AG09319 (cell line): Measurements from ENCODE around the gene ENTPD2.

Source experiments
- DNase-seq: peaks from one replicate; pipeline ENCODE4 v3.0.0-alpha.2; 2010; ENCODE audit warnings: low read depth; ENCODE audit errors: extremely low read depth
- TF ChIP-seq, protein P1 (sequence below): IDR thresholded peaks from 2 replicates; pipeline ENCODE4 v1.5.1; 2011; ENCODE audit warnings: low read depth, mild to moderate bottlenecking, inconsistent platforms, low read length, moderate library complexity

Gene ENTPD2

DNA sequence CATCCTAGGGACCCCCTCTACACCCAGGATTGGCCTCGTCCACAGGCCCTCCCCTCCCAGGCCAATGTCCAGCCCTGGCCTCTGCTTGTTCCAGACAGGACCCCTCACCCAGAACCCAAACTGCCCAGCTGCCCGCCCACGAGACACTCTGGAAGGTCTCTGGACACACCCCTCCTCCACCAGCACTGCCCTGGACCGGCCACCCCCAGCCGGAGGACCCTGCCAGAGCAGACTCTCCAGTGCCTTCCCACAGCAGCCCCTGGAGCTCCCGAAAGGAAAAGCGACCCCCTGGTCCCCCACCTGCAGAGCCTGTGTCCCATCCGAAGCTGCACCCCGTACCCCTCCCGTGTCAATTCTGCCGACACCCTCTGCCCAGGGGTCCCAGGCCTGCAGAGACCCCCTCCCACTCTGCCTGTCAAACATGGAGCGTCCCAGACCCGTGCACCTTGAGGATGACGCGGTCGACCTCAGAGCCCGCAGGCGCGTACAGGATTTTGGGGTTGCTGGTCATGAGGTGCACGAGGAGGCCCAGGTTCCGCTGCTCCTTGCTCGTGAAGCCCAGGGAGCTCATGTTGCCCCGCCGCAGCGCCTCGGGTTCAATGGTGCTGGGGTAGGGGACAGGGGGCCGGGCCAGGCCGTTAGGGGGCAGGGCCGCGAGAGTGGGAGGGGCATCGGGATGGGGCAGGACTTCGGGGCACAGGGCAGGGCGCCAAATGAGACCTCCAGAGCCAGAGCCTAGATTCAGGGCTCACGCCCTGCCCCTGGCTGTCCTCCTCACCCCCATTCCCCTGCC, 33.8 kb downstream of the ENTPD2 start:
- DNase-seq, result no peak
- TF ChIP-seq, protein P1, sequence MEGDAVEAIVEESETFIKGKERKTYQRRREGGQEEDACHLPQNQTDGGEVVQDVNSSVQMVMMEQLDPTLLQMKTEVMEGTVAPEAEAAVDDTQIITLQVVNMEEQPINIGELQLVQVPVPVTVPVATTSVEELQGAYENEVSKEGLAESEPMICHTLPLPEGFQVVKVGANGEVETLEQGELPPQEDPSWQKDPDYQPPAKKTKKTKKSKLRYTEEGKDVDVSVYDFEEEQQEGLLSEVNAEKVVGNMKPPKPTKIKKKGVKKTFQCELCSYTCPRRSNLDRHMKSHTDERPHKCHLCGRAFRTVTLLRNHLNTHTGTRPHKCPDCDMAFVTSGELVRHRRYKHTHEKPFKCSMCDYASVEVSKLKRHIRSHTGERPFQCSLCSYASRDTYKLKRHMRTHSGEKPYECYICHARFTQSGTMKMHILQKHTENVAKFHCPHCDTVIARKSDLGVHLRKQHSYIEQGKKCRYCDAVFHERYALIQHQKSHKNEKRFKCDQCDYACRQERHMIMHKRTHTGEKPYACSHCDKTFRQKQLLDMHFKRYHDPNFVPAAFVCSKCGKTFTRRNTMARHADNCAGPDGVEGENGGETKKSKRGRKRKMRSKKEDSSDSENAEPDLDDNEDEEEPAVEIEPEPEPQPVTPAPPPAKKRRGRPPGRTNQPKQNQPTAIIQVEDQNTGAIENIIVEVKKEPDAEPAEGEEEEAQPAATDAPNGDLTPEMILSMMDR, result no peak

DNA sequence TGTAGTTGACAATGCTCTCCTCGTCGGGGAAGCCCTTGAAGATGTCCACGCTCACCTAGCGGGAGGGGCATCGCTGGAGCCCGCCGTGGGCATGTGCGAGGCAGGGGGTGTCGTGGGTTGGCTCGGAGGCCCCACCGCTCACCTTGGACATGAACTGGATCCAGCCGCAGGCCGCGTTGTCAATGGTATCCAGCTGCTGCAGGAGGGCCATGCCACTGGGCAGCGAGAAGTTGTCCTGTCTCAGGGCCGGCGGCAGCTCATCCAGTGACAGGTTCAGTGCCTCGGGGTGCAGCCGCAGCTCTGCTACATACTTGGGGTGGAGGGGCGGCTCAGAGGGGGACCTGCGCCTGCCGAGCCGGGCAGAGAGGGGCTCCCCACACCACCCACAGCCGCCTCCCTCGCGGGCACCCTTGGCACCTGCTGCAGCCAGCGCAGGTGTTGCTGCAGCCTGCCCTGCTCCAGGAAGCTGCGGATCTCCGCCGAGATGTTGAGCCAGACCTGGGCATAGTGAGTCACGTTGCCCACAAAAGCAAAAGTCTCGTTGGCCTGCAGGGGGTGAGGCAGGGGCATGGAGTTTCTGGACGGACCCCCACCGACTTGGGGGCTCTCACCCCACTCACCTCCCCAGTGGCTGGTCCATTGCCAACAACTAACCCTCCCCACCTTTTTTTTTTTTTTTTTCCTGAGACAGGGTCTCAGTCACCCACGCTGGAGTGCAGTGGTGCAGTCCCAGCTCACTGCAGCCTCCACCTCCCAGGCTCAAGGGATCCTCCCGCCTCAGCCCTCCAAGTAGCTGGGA, 34.9 kb downstream of the ENTPD2 start:
- DNase-seq, result no peak

GRCh38 chr9:137017791-137018497, 35.9 kb downstream of the ENTPD2 start:
- TF ChIP-seq, protein P1, result no peak
- no peak for DNase-seq

More for the DNA sequence above, 34.9 kb downstream of the ENTPD2 start:
- TF ChIP-seq, protein P1, result no peak

- TF ChIP-seq, protein P1, result no peak
- no peak for DNase-seq
Observed at GRCh38 chr9:137017071-137017470, 36.8 kb downstream of the ENTPD2 start.

GRCh38 chr9:137016436-137016835, 37.4 kb downstream of the ENTPD2 start:
- TF ChIP-seq, protein P1, result no peak
- DNase-seq, result no peak

- TF ChIP-seq, protein P1, result no peak
- no peak for DNase-seq
Observed at GRCh38 chr9:137015976-137016375, 37.9 kb downstream of the ENTPD2 start.

- TF ChIP-seq, protein P1, result no peak
- DNase-seq, result no peak
Observed at GRCh38 chr9:137015540-137015930, 38.3 kb downstream of the ENTPD2 start.
